HepG2 (cell line): ENCODE measurements around the gene GOSR1. TPM values are rescaled to one million over a fixed set of nuclear protein-coding genes. Genes with fewer than 3 reads are reported as not detected.
A peak's percentile ranks its signal among the peaks of the same experiment; 100 is the strongest.

Experiments
- ADNP ChIP-seq: sonication (generic); formaldehyde crosslinking; IDR thresholded peaks from 2 replicates; pipeline ENCODE4 v1.4.0; 2020; ENCODE audit warnings: missing genetic modification reagents
- CCDC6 ChIP-seq: sonication (generic); formaldehyde crosslinking; IDR thresholded peaks from 2 replicates; pipeline ENCODE4 v1.8.1; 2022; ENCODE audit warnings: mild to moderate bottlenecking, missing genetic modification reagents, moderate library complexity
- CREB1 ChIP-seq, 2 experiments: fragments of 450-650 bp in 1 of 2; IDR thresholded peaks; 2 replicates each; pipeline ENCODE4 v1.6.1; 2016 to 2017; ENCODE audit warnings: control low read depth in 1 of 2, mild to moderate bottlenecking in 1 of 2, missing compliant biosample characterization in 1 of 2, missing genetic modification characterization in 1 of 2
- CTCF ChIP-seq: sonication (generic); formaldehyde crosslinking; IDR thresholded peaks from 2 replicates; pipeline ENCODE4 v1.5.0; 2020; ENCODE audit warnings: mild to moderate bottlenecking, missing genetic modification reagents, moderate library complexity
- ELF1 ChIP-seq: sonication (generic); formaldehyde crosslinking; IDR thresholded peaks from 2 replicates; pipeline ENCODE4 v1.4.0; 2020; ENCODE audit warnings: missing genetic modification reagents
- HDAC1 ChIP-seq: sonication (generic); formaldehyde crosslinking; IDR thresholded peaks from 2 replicates; pipeline ENCODE4 v1.5.1; 2020; ENCODE audit warnings: mild to moderate bottlenecking, missing genetic modification reagents
- MED1 ChIP-seq: sonication (generic); formaldehyde crosslinking; IDR thresholded peaks from 2 replicates; pipeline ENCODE4 v1.4.0; 2020; ENCODE audit warnings: missing genetic modification reagents
- PAXIP1 ChIP-seq: sonication (generic); formaldehyde crosslinking; conservative IDR thresholded peaks from 2 replicates; pipeline ENCODE4 v1.4.0; 2020; ENCODE audit warnings: mild to moderate bottlenecking, missing genetic modification reagents, moderate library complexity
- PHF21A ChIP-seq: sonication (generic); formaldehyde crosslinking; IDR thresholded peaks from 2 replicates; pipeline ENCODE4 v1.5.0; 2020; ENCODE audit warnings: mild to moderate bottlenecking, missing genetic modification reagents
- RAD21 ChIP-seq: fragments of 450-650 bp; formaldehyde crosslinking; IDR thresholded peaks from 2 replicates; pipeline ENCODE4 v1.5.0; 2020; ENCODE audit warnings: mild to moderate bottlenecking
- STAT5B ChIP-seq: sonication (generic); formaldehyde crosslinking; IDR thresholded peaks from 2 replicates; pipeline ENCODE4 v1.4.0; 2020; ENCODE audit warnings: missing genetic modification reagents
- TRIM24 ChIP-seq: sonication (generic); formaldehyde crosslinking; IDR thresholded peaks from 2 replicates; pipeline ENCODE4 v1.8.0; 2022; ENCODE audit warnings: mild to moderate bottlenecking, missing genetic modification reagents
- ZBED4 ChIP-seq: sonication (generic); formaldehyde crosslinking; IDR thresholded peaks from 2 replicates; pipeline ENCODE4 v1.4.0; 2020; ENCODE audit warnings: missing genetic modification reagents, borderline replicate concordance
- ZKSCAN1 ChIP-seq: fragments of 150-350 bp; IDR thresholded peaks from 2 replicates; pipeline ENCODE4 v1.6.1; 2014; ENCODE audit warnings: low read length
- ZMYM4 ChIP-seq: sonication (generic); formaldehyde crosslinking; IDR thresholded peaks from 2 replicates; pipeline ENCODE4 v1.8.1; 2023; ENCODE audit warnings: mild to moderate bottlenecking, missing genetic modification reagents
- ZNF224 ChIP-seq: sonication (generic); formaldehyde crosslinking; IDR thresholded peaks from 2 replicates; pipeline ENCODE4 v1.5.0; 2020; ENCODE audit warnings: mild to moderate bottlenecking, missing genetic modification reagents
- polyA plus RNA-seq, 8 experiments: library from polyadenylated mRNA; depleted of rRNA in 3 of 8; stranded (reverse) in 7 of 8; unstranded in 1 of 8; fragments of >200 nt; fragmentation: Illumina TruSeq in 4 of 8; extraction: Trizol in 4 of 8; gene quantifications; 2 replicates each; pipeline versions ENCODE4 v1.2.1 to v1.2.3, GENCODE V29; 2011 to 2016; ENCODE audit warnings: low read depth in 4 of 8, missing spikeins in 1 of 8, mixed read lengths in 1 of 8; ENCODE audit not compliant: insufficient read depth in 1 of 8
- total RNA-seq, 5 experiments: library from RNA; depleted of rRNA; stranded (reverse); fragments of >200 nt; fragmentation: Illumina TruSeq; extraction: Trizol; gene quantifications; 2 replicates each; pipeline ENCODE4 v1.2.3, GENCODE V29; 2016; ENCODE audit warnings: low read depth in 1 of 5
- TF ChIP-seq, protein P1 (sequence below): sonication (generic); formaldehyde crosslinking; IDR thresholded peaks from 2 replicates; pipeline ENCODE4 v1.5.0; 2020; ENCODE audit warnings: mild to moderate bottlenecking, missing genetic modification reagents

The GOSR1 gene
- total and polyA plus RNA-seq, 2 of the 13 experiments (the other 11 are each of a cell fraction or from before 2014, with no cell fraction given): 15.8 to 37.0 TPM

DNA sequence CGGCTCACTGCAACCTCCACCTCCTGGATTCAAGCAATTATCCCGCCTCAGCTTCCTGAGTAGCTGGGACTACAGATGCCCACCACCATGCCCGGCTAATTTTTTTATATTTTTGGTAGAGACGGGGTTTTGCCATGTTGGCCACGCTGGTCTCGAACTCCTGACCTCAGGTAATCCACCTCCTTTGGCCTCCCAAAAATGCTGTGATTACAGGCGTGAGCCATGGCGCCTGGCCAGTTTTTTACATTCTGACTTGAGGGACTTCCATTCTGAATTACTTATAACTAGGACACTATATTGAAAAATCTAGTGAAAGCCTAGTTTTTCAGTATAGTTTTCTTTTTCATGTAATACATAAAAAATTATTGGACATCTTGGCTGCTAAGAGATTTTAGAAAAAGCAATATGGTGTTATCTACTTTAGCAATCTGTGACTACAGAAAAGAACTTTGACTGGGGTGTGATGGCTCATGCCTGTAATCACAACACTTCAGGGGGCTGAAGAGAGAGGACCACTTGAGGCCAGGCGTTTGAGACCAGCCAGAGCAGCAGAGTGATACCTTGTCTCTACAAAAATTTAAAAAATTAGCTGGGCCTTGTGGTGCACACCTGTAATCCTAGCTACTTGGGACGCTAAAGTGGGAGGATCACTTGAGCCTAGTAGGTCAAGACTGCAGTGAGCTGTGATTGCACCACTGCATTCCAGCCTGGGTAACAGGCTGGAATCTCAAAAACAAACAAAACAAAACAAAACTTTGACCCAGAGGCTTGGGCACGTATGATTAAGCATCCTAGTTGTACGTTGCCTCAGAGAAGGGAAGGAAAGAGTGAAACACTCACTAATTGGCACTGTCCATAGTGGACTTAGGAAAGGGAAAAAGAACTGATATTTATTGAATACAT is 26.8 kb upstream of the GOSR1 start (continued):
- TF ChIP-seq PAXIP1: peak; percentile 91
- peak; percentile 52; the same call in 1 of the 2 replicates for TF ChIP-seq CREB1 (IDR thresholded peaks at IDR 0.05)
- peak; percentile 67 for TF ChIP-seq CREB1 (CRISPR knock-in tag; IDR thresholded peaks at IDR 0.05)
- TF ChIP-seq RAD21 (CRISPR knock-in tag): no peak
- peak; percentile 99 for TF ChIP-seq ZKSCAN1
- TF ChIP-seq STAT5B (CRISPR knock-in tag): no peak
- peak; percentile 78 for TF ChIP-seq PHF21A (CRISPR knock-in tag)
- TF ChIP-seq ZBED4 (CRISPR knock-in tag): peak; percentile 71; the same call in 1 of the 2 replicates
- TF ChIP-seq, protein P1, sequence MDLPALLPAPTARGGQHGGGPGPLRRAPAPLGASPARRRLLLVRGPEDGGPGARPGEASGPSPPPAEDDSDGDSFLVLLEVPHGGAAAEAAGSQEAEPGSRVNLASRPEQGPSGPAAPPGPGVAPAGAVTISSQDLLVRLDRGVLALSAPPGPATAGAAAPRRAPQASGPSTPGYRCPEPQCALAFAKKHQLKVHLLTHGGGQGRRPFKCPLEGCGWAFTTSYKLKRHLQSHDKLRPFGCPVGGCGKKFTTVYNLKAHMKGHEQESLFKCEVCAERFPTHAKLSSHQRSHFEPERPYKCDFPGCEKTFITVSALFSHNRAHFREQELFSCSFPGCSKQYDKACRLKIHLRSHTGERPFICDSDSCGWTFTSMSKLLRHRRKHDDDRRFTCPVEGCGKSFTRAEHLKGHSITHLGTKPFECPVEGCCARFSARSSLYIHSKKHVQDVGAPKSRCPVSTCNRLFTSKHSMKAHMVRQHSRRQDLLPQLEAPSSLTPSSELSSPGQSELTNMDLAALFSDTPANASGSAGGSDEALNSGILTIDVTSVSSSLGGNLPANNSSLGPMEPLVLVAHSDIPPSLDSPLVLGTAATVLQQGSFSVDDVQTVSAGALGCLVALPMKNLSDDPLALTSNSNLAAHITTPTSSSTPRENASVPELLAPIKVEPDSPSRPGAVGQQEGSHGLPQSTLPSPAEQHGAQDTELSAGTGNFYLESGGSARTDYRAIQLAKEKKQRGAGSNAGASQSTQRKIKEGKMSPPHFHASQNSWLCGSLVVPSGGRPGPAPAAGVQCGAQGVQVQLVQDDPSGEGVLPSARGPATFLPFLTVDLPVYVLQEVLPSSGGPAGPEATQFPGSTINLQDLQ (CRISPR knock-in tag): no peak
- peak; percentile 22; the same call in 1 of the 2 replicates for TF ChIP-seq ELF1
- TF ChIP-seq MED1 (CRISPR knock-in tag): peak; percentile 89
- peak; percentile 89 for TF ChIP-seq ZMYM4 (CRISPR knock-in tag)
- TF ChIP-seq CTCF (CRISPR knock-in tag): no peak
- TF ChIP-seq TRIM24 (CRISPR knock-in tag): 0 out of 2 replicates have a peak, but pooled peaks have one; percentile 62
- TF ChIP-seq CCDC6: peak; percentile 69; the same call in 1 of the 2 replicates
- no peak for TF ChIP-seq ZNF224 (CRISPR knock-in tag)
- TF ChIP-seq HDAC1 (CRISPR knock-in tag): peak; percentile 79
- no peak; the same call in 1 of the 2 replicates for TF ChIP-seq ADNP (CRISPR knock-in tag)
